Lung (tissue), 12 donors: Measurements from ENCODE around the gene ALK. TPM values are rescaled to one million over a fixed set of nuclear protein-coding genes. Genes with fewer than 3 reads are reported as not detected.

Experiments
- ATAC-seq: fragments of 200-7000 bp; cut with Tn5 transposase; one replicate; pipeline ENCODE4 v1.9.1; 2020; ENCODE audit warnings: moderate number of reproducible peaks; ENCODE audit not compliant: insufficient read depth, low FRiP score
- DNase-seq, 3 donors: peaks; one replicate each; pipeline ENCODE4 v3.0.0-alpha.2; 2013 to 2017
- H3K27ac ChIP-seq, 2 donors: one replicate each; pipeline ENCODE4 v1.5.1; 2013; ENCODE audit warnings: mild to moderate bottlenecking in 2 of 2, moderate library complexity in 2 of 2, control low read depth in 1 of 2, inconsistent platforms in 1 of 2, low read depth in 1 of 2, low read length in 1 of 2
- H3K27me3 ChIP-seq, 3 donors: one replicate each; pipeline ENCODE4 v1.5.1; 2013; ENCODE audit warnings: low read length in 2 of 3; ENCODE audit not compliant: control insufficient read depth in 3 of 3, insufficient read depth in 3 of 3
- H3K36me3 ChIP-seq, 4 donors: one replicate each; pipeline ENCODE4 v1.5.1; 2013; ENCODE audit warnings: low read length in 4 of 4, mild to moderate bottlenecking in 1 of 4, moderate library complexity in 1 of 4; ENCODE audit not compliant: control insufficient read depth in 4 of 4, insufficient read depth in 4 of 4
- H3K4me1 ChIP-seq, 5 donors: one replicate each; pipeline ENCODE4 v1.5.1; 2013; ENCODE audit warnings: low read length in 5 of 5, mild to moderate bottlenecking in 2 of 5, moderate library complexity in 1 of 5; ENCODE audit not compliant: control insufficient read depth in 5 of 5, insufficient read depth in 5 of 5
- H3K4me3 ChIP-seq: one replicate; pipeline ENCODE4 v1.5.1; 2013; ENCODE audit warnings: mild to moderate bottlenecking, control low read depth, moderate library complexity
- H3K9ac ChIP-seq, 2 donors: one replicate each; pipeline ENCODE4 v1.5.1; 2013; ENCODE audit warnings: low read length in 2 of 2, control low read depth in 1 of 2; ENCODE audit not compliant: insufficient read depth in 1 of 2
- H3K9me3 ChIP-seq, 4 donors: one replicate each; pipeline ENCODE4 v1.5.1; 2013; ENCODE audit warnings: low read length in 3 of 4, mild to moderate bottlenecking in 1 of 4, moderate library complexity in 1 of 4; ENCODE audit not compliant: control insufficient read depth in 4 of 4, insufficient read depth in 3 of 4
- WGBS, 2 donors: extraction: QIAGEN DNeasy Blood & Tissue Kit; methylation state at CpG; one replicate each; pipeline ENCODE4 v1.1.7; 2013; 5-methylcytosine and 5-hydroxymethylcytosine counted together
- polyA plus RNA-seq, 2 donors: library from polyadenylated mRNA; stranded (reverse); fragments of 200-250 nt; gene quantifications; one replicate each; pipeline ENCODE4 v1.2.1, GENCODE V29; 2013
- total RNA-seq, 2 donors: library from RNA; depleted of rRNA in 1 of 2; stranded (reverse); fragments of >200 nt in 1 of 2; gene quantifications; one replicate each; pipeline ENCODE4 v1.2.1, GENCODE V29; 2014 to 2021
- TF ChIP-seq, protein P1 (sequence below): IDR thresholded peaks from 2 replicates; pipeline ENCODE4 v1.5.1; 2012; ENCODE audit warnings: mild to moderate bottlenecking; ENCODE audit errors: control extremely low read depth, extremely low read depth
- donor health status: control.
- donor health status: control.
- donor health status: Bipolar disorder and iron deficiency.
- donor health status: healthy.
- donor health status: DM: yes; HTN: yes; CAD: no.

Gene ALK
- total and polyA plus RNA-seq, 4 donors = 0.09 to 0.25 (median 0.10) TPM; not detected in 1

DNA sequence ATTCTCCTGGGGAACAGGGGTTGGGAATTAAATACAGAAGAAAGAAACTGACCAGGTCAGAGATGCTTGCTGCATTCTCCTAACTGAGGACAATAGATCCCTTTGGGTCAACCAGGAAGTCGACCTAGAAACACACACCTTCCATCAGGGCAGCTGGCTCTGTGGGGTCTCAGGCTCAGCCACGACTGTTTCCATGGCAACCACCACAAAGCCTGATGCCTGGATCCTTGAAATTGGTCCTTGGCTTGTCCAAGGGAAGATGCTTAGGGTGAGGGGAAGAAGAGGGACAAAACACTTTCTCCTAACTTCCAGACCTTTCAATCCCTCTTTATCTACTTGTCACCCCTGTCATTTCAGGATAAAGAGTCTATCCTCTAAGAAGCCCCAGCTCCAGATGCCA lies 194.4 kb downstream of the ALK start:
- H3K9me3 ChIP-seq = no peaks in the 10 kb centered on the region
- no peaks in the 10 kb centered on the region for H3K4me1 ChIP-seq
- H3K36me3 ChIP-seq = no peaks in the 10 kb centered on the region
- TF ChIP-seq, protein P1, sequence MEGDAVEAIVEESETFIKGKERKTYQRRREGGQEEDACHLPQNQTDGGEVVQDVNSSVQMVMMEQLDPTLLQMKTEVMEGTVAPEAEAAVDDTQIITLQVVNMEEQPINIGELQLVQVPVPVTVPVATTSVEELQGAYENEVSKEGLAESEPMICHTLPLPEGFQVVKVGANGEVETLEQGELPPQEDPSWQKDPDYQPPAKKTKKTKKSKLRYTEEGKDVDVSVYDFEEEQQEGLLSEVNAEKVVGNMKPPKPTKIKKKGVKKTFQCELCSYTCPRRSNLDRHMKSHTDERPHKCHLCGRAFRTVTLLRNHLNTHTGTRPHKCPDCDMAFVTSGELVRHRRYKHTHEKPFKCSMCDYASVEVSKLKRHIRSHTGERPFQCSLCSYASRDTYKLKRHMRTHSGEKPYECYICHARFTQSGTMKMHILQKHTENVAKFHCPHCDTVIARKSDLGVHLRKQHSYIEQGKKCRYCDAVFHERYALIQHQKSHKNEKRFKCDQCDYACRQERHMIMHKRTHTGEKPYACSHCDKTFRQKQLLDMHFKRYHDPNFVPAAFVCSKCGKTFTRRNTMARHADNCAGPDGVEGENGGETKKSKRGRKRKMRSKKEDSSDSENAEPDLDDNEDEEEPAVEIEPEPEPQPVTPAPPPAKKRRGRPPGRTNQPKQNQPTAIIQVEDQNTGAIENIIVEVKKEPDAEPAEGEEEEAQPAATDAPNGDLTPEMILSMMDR = no peak
- WGBS, 2 donors = 39 to 52% methylated on average over 2 of the region's 2 CpGs
- H3K4me3 ChIP-seq = no peak overlapping the region
- no peak overlapping the region for H3K27ac ChIP-seq
- DNase-seq (no peak), ATAC-seq (no peak)
- no peaks in the 10 kb centered on the region for H3K27me3 ChIP-seq
- H3K9ac ChIP-seq = no peak overlapping the region

DNA sequence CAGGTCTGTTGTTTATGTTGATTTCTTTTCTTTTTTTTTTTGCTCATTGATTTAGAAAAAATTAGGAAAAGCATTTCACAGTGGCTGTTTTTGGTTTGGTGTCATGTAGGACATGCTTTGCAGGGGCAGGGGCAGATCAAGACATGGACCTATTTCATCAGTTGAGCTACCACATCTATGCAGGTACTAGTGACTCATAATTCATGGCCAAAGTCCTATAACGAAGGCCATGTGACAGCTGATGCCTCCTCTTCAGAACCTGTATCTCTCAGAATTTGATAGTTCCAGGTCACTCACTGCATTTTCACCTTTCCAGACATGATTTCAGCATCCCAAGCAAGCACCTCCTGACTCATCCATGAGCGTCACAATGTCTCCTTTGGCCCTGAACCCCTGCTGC lies 195.8 kb downstream of the ALK start:
- no peak for DNase-seq
- H3K27me3 ChIP-seq = no peaks in the 10 kb centered on the region
- no peak overlapping the region for H3K27ac ChIP-seq
- H3K9me3 ChIP-seq = no peaks in the 10 kb centered on the region
- no peak overlapping the region for H3K4me3 ChIP-seq
- no peaks in the 10 kb centered on the region for H3K4me1 ChIP-seq
- no peaks in the 10 kb centered on the region for H3K36me3 ChIP-seq
- no peak for ATAC-seq
- TF ChIP-seq, protein P1 = no peak
- H3K9ac ChIP-seq = no peak overlapping the region
- 45 to 72% methylated on average over 2 of the region's 2 CpGs for WGBS, 2 donors

DNA sequence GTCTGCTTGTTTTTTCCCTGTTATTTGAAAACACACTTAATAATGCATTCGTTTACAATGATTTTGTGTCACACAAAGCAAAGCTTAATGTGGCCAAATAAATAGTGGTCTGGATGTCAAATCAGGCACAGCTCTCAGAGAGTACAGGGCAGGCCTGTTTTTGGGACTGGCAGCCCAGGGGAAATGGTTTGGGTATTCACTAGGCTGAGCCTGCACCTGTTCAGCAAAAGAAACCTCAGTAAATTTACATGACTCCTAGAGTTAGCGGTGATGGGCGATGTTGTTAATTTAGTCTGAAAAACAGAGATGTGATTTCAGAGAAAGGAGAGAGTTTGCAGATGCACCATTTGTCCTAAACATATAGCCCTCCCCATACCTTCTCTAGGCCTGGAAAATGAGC lies 197.1 kb downstream of the ALK start:
- Histone ChIP-seq H3K9ac (no peak overlapping the region), H3K27me3 (no peaks in the 10 kb centered on the region), H3K9me3 (no peaks in the 10 kb centered on the region), H3K4me3 (no peak overlapping the region), H3K27ac (no peak overlapping the region), H3K4me1 (no peaks in the 10 kb centered on the region), H3K36me3 (no peaks in the 10 kb centered on the region)
- 89 to 97% methylated on average over 3 of the region's 3 CpGs for WGBS, 2 donors
- TF ChIP-seq, protein P1 = no peak
- DNase-seq (no peak), ATAC-seq (no peak)
